Inflammatory macrophage treated with lipopolysaccharide for 1 hour (primary cell): ENCODE data around the gene GRAP.

Experiments used
- DNase-seq, 2 donors: peaks; one replicate each; pipeline ENCODE4 v3.0.0-alpha.2; 2020 to 2022

The GRAP gene

GRCh38 chr17:18981335-18981641 lies 65.5 kb downstream of the GRAP start:
- no peak for DNase-seq

GRCh38 chr17:18980682-18981334 lies 65.9 kb downstream of the GRAP start:
- DNase-seq: no peak

GRCh38 chr17:18978655-18979054 lies 68.1 kb downstream of the GRAP start:
- no peak for DNase-seq

GRCh38 chr17:18978050-18978449 lies 68.7 kb downstream of the GRAP start:
- DNase-seq: no peak

- DNase-seq: no peak
These were observed 69.1 kb downstream of the GRAP start for GRCh38 chr17:18977646-18978045.

- no peak for DNase-seq
These were observed 69.7 kb downstream of the GRAP start for GRCh38 chr17:18977021-18977420.

GRCh38 chr17:18976201-18976600 lies 70.6 kb downstream of the GRAP start:
- no peak for DNase-seq

- no peak for DNase-seq
These were observed 71.2 kb downstream of the GRAP start for GRCh38 chr17:18975597-18975996.

GRCh38 chr17:18974407-18975149 lies 72.2 kb downstream of the GRAP start:
- no peak for DNase-seq

- no peak for DNase-seq
These were observed 75.0 kb downstream of the GRAP start for GRCh38 chr17:18971801-18972200.
